Fibroblast of skin of scalp (primary cell): Measurements from ENCODE around the gene PDLIM5.
"Not testable (repeated sequence)": the region's sequence is repeated elsewhere in the genome, so short reads cannot be mapped to it uniquely, and the experiment has no call there.

ENCODE experiments used
- DNase-seq: peaks from one replicate; pipeline ENCODE4 v3.0.0-alpha.2; 2013

Gene PDLIM5

DNA sequence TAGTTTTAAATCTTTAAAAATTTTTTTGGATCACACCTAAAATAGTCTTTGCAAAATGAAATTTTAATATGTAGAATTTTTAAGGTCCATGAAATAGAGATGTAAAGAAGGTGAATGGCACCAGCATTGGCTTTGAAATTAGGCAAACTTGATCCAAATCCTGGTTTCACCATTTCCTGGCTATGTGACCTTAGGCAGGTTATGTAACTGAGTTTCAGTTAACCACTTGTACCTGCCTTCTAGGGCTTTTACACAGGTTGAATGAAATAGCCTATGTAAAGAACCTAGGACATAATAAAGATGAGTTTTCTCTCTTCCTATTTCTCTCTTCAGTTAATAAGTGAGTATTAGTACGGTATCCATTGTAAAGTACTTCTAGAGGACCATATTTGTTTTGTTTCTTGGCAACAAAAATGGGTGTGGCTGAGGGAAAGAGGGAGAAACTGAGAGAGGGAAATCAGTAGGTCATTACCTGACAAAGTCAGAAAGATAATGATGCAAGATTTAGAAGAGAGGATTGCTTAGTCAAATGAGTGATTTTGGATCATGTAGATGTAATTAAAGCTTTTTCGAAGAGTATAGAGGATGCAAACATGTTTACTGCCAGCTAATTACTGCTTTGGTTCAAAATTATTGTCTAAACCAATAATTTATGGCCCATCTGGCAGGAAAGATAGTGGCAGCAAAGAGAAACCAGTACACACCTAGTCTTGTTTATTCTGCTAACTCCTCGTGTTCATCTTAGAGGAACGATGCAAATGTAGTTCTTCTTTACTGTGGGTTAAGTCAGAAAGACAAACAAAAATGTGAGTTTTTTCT is 81.9 kb downstream of the PDLIM5 start:
- no peak for DNase-seq

DNA sequence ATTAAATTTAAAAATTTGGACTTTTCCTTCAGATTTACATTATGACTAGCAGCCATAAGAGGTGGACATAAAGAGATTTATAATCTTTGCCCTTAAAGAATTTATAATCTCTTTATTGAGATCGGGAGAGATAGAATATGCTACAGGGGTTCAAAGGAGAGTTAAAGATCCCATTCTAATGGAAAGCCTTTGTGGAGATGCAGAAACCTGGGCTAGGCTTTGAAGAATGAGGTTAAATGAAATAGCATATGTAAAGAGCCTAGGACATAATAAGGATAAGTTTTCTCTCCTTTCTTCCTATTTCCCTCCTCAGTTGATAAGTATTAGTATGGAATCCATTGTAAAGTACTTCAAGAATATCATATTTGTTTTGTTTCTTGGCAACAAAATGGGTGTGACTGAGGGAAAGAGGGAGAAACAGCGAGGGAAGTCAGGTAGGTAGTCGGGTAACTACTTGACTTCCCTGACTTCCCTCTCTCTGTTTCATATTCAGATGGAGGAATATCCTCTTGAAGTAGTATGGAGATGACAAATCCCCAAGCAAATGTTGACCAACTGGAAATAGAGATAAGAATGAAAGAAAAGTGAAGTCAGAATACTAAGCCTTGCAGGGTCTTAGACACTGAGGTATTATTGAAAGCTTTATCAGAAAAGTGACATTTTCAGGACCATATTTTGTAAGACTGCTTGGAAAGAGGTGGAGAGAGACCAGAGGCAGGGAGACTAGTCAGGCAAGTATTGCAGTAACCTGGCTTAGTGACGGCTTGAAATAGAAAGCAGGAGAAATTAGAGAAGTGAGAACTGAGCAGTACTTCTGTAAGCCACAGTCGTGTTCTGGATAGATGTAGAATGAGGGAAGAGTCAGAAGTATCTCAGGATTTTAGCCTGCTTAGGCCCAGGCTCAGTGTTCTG is 82.9 kb downstream of the PDLIM5 start:
- DNase-seq: no peak

DNA sequence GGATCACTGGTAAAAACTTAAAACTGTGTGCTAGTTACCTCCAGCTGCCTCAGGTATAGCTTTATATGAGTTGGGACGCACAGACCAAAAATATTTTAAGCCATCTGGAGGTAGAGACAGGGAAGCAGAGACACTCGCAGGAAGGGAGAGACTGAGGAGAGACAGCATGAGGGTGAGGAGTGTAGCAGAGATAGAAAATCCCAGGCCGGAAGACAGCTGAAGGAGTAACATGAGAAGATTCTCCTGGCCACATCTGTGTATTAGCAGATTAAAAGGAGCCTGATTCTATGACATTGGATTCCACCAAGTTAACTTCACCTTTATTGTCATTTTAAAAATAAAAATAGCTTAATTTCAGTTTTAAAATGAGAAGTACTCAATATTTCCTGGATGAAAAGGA is 84.3 kb downstream of the PDLIM5 start:
- no peak for DNase-seq

DNA sequence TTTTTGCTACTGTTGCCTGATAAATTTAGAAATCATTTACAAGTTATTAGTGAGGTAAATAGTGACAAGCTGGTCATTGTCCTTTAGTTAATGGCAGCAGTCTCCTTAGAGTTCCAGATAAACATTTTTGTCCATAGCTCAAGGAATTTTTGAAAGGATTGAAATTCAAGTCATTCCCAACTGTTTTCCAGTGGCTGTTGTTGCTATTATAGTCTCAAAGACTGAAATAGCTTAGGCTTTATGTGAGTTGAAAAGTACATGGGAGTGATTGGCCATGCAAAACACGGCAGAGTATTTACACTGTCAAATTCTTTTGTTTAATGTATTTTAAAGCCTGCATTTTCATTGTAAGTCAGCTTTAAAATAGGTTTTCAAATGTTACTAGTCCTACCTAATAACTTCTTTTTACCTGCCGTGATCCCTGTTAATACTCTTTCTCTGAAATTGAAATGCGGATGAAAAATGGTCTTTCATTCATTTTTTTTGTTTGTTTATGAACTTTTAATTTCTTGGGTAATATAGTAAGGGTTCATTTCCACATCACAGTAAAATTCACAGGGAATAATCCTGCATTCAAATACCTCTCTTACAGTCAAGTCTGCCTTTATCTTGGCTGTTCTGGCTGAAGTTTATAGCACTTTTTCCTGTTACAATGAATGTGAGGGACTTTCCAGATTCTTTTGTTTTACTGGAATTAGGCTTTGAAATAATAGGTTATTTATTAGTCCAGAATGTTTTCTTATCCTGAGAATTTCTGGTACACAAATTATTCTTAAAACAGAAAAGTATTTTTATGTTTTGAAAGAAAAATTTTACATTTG is 85.1 kb downstream of the PDLIM5 start:
- no peak for DNase-seq

DNA sequence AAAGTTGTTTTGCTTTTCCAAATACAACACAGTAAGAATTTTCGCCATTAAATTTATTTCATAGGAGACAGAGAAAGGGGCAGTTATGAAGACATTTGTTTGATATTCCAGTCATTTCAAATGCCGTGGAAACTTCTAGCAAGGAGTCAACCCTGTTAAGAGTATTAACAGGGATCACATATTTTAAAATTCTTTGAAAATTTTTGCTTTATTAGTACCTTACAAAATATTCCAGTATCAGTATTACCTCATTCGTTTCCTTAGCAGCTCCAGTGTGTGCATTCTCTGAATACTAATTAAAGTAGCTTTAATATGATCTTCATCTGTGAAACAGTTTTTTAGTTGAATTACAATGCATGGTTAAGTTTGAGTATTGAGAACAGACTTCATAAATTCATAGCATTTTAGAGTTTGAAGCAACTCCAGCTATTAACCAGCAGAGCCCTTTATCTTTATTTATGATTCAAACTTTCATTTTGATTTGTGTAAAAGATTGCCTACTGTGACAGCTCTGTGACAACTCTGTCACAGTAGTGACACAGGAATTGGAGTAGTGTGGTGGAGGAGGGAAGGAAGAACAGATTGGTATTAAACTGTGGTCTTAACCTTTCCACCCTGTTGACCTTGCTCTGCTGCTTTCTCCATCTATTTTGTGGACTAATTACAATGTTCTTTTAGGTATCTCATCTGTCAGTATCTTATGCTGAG is 86.3 kb downstream of the PDLIM5 start:
- DNase-seq: no peak

DNA sequence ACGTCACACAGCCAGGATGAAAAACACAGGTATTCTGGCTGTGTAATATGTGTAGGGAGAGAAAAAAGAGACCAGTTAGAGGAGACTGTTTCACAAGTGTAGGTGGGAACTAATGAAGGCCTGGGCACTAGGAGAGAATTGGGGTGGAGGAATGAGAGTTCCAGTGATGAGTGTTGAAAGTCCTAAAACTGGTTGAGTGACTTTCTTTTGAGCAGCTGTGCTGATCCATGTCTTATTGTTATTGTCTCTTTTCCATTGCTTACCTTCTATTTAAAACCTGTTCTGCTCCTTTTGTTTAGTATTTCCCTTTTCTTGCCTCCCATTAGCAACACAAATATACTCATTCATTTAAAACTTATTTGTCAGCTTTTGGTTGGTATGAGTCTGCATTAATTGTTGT is 88.7 kb downstream of the PDLIM5 start:
- no peak for DNase-seq

DNA sequence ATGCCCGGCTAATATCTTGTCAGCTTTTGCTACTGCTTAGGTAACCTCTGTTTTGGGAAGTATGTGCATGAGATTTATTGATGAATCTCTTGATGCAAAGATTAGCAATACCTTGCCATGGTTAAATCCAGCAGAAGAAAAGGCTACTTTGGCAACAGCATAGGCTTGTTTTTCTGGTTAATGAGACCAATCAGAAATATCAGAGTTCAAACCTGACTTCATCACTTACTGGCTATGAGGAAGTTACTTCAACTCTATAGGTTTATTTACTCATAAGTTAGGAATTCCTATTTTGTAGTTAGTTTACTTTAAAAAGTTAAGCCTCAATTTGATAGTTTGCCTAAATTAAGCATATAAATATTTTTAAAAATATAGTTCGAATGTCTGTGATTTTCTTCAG is 93.1 kb downstream of the PDLIM5 start:
- no peak for DNase-seq

DNA sequence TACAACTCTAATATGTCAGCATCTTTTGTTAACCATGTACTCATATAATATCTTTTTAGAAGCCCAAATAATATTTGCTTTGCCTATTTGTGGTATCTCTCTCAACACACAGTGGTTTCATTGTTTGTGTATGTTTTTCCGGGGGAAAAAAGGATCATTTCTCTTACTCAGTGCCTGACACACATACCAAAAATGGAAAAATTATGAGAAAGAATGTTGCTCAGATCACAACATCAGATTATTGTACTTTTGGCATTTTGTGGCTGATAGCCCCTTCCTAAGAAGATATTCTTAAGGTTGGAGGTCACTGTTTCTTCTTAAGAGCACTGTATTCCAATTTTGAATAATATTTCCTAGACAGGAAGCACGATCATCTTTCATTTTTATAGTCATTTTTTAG is 93.6 kb downstream of the PDLIM5 start:
- DNase-seq: peak; percentile 88

DNA sequence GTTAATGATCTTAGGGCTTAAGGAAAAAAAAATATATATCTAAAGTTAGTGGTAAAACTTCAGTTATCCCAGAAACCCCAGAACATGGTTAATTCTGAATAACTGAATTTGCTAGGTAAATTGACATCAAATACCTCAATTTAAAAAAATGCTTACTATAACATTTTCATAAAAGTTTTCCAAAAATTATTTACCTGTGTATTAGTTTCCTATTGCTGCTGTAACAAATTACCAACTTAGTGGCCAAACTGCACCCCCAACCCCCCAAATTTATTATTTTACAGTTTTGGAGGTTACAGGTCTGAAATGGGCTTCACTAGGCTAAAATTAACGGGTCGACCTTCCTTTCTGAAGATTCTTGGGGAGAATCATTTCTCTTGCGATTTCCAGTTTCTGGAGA is 95.2 kb downstream of the PDLIM5 start:
- no peak for DNase-seq

DNA sequence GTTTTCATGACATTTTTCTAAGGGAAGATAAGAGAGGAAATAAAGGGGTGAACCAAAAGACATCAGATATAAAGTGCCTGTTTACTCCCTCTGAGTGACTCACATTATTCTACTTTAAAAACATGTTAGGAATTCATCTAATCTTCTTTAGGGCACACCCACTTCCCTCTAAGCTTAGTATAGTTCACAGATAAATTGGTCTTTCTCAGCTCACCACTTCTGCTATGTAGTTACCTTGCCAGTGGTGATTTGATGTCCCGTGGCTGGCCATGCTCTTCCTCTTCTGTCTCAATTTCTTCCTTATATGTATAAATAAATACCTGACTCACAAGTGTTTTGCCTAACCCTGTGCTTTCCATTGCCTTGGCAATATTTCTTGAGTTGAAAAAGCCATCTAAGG is 96.8 kb downstream of the PDLIM5 start:
- peak; percentile 71 for DNase-seq

DNA sequence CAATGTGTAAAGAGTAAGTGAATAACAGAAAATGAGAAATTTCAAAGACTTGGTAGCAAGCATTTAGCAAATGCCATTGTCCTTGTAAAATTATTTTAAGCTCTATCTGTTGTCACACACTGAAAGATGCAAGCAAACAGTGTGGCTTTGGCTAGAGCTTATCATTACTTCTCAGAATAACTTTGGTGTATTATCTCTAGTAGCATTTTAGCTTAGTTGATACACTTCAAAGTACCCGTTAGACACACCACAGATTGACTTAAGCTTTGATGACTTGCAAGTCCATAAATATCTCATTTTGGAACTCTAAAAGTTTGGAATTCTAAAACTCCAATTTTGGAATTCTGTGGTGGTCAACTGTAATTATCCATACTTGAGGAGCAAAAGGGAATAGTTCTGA is 98.6 kb downstream of the PDLIM5 start:
- no peak for DNase-seq

DNA sequence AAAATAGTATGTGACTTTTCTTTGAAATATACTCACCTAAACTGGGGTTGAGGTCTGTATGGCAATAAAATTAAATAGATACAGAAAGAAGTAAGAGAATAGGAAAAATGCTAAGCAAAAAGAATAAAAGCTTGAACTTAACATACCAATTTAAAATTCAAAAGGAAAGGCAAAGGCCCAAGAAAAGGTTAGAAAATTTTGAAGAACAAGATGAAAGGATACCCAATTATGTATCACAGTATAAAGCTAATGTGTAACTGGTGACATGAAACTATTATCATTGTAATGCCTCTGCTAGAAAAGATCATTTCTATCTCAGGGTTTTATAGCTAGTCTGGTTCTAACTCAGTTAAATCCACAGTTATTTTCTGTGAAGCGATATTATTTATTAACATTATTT is 99.1 kb downstream of the PDLIM5 start:
- DNase-seq: no peak

DNA sequence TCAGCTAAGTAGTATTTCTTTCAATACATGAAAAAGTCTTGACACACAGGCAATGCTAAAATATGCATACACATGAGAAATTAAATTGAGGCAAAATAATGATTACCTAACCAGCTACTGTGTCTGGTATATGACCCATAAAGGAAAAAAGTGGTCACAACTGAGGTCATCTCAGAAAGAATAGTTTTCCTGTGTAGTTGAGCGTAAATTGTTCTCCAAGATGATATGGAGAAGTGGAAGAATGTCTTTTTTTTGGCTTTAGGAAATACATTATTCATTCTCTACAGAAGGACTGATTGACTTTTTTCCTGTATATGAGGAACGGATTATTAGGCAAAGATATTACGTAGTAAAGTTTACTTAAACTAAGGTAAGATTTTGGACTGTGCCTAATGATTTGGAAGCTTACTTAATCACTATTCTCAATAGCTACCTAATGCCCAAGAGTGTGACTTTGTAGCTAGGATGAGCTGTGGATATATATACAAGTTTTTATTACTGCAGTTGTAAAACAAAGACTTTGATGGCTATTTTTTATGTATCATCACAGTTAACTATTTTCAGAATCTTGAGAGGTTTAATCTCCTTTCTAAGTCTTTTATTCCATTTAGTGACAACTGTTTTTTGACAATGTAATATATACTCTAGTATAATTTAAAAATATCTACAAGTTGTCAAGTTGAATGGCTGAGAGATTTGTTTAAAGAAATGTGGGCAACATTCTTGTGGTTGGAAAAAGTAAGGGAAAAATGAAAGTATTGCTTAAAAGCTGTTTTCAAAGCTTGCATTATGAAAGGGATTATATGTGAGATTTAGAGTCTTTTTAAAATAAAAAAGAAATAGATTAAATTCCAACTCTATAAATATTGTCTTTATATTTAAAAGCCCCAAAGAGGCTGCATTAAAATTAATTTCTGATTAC is 100.2 kb downstream of the PDLIM5 start:
- peak; percentile 75 for DNase-seq

DNA sequence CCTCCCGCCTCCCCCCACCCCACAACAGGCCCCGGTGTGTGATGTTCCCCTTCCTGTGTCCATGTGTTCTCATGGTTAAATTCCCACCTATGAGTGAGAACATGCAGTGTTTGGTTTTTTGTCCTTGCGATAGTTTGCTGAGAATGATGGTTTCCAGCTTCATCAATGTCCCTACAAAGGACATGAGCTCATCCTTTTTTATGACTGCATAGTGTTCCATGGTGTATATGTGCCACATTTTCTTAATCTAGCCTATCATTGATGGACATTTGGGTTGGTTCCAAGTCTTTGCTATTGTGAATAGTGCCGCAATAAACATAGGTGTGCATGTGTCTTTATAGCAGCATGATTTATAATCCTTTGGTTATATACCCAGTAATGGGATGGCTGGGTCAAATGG is 104.3 kb downstream of the PDLIM5 start:
- DNase-seq: not testable (repeated sequence)

DNA sequence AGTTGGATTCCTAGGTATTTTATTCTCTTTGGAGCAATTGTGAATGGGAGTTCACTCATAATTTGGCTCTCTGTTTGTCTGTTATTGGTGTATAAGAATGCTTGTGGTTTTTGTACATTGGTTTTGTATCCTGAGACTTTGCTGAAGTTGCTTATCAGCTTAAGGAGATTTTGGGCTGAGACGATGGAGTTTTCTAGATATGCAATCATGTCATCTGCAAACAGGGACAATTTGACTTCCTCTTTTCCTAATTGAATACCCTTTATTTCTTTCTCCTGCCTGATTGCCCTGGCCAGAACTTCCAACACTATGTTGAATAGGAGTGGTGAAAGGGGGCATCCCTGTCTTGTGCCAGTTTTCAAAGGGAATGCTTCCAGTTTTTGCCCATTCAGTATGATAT is 105.9 kb downstream of the PDLIM5 start:
- not testable (repeated sequence) for DNase-seq

DNA sequence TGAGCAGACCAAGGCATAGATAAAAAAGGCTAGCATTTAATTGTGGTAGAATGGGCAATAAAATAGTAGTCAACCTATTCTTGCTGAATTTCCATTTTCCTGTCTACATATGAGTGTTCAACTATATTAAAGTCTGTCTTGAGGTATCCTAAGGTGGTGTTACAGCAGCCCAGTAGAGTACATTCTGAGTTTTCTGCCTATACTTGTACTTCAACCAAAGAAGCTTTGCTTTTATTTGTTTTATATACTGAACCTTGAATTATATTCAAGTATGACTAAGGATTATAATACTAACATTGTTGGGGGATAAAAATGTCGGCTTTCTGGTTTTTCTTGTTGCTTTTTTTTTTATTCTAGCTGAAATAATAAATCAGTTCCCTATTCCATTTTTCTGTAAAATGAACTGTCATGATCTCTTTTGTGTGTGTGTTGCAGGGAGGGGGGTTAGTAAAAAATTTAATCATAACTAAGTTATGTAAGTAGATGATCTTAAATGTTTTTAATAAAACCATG is 106.7 kb downstream of the PDLIM5 start:
- no peak for DNase-seq

DNA sequence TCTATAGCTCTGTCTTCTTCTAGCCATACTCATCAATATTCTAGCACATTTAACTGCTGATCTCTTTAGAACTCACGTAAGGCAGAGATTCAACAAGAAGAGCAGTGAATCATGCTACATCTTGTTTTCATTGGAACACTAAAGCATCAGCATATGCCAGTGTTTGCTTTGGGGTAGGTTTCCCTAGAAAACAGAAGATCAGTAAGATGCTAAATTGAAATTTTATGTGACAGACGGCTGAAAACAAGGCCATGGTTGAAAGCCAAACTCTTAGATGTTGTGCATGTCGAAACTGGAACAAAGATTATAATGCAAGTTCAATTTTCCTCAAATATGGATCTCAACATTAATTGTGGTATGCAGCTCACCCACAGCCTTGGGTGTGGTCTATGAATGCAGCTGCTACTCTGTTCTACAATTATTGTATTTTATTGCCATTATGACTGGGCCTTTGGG is 107.6 kb downstream of the PDLIM5 start:
- DNase-seq: peak; percentile 53

DNA sequence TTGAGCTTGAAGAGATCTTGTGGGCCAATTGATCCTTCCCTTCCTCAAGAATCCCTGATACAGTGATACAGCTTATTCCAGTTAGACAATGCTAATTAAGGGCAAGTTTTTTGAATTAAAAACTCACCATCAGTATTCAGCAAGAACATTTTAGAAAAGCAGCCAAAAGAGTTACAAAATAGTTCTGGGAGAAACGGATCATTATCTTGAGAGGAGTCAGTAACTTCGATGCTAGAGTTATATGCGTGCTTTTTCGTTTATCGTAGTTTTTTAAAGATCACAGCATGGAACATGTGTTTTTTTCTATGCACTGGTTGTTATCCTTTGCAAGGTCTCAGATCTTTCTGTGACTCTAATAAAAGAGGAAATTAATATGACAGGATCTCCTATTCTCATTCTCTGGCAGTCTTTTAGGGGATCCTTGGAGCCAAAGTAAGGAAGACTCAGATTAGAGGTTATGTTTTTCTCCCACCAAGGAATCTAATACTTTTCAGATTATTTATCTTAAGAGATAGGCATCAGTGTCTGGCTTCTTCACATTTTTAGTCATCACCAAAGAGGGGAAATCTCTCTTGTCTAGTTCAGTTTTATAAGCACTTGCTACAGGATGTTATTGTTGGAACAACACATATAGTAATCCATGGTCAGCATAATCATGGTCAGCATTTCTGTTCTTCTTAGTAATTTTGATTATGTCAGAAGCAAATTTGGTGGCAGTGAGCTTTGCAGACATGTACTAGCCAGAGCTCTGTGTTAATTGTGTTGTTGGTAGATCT is 109.7 kb downstream of the PDLIM5 start:
- peak; percentile 74 for DNase-seq

DNA sequence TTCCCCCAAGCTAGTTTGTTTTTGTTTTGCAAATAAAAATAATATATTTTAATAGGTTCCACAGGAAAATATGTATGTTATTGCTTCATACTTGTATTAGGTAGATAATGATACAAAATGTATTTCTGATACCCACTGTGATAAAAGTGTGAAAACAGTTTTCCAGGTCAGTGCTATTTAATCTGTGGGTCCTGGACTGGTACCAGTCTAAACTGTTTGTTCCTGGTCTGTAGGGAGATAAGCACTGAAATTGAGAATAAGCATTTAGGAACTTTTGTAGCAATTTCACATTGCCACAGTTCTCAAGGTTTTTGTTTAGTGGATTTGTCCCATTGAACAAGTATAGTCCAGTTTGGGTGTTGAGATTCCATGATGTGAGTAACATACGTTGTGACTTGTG is 110.5 kb downstream of the PDLIM5 start:
- no peak for DNase-seq

DNA sequence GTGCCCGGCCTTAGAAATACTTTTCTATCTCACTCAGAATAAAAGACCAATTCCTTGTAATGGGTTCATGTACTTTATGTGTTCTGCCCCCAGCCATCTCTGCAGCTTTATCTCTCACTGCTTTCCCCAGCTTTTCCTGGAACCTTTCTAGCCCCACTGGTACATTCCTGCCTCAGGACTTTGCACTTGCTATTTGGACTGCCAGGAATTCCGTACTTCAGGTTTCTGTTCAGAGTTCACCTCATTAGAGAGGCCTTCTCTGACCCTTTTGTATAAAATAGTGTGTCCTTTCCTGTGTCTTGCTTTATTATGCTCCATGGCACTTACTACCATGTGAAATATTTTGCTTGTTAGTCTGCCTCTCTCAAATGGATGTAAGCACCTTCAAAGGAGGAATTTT is 112.5 kb downstream of the PDLIM5 start:
- DNase-seq: no peak
